Spleen (tissue), 11 donors: ENCODE measurements around the gene KCNJ6. TPM values are rescaled to one million over a fixed set of nuclear protein-coding genes. Genes with fewer than 3 reads are reported as not detected.

ENCODE experiments used
- DNase-seq: peaks from one replicate; pipeline ENCODE4 v3.0.0-alpha.2; 2020
- H3K27ac ChIP-seq, 8 donors: fragments of 200-600 bp; sonication (generic) in 7 of 8; 1 replicate in 4 of 8; 2 replicates in 4 of 8; pipeline versions ENCODE4 v1.5.0 to v1.8.0; 2016 to 2021; ENCODE audit warnings: inconsistent platforms in 4 of 8, mild to moderate bottlenecking in 4 of 8, moderate library complexity in 1 of 8
- H3K27me3 ChIP-seq, 7 donors: fragments of 200-600 bp; sonication (generic) in 6 of 7; replicated peaks in 1 of 7; 1 replicate in 4 of 7; 2 replicates in 3 of 7; pipeline versions ENCODE4 v1.5.0 to v1.8.0; 2016 to 2021; ENCODE audit warnings: inconsistent platforms in 3 of 7, mild to moderate bottlenecking in 1 of 7
- H3K36me3 ChIP-seq, 6 donors: fragments of 200-600 bp; sonication (generic) in 5 of 6; 1 replicate in 4 of 6; 2 replicates in 2 of 6; pipeline versions ENCODE4 v1.5.0 to v1.8.0; 2016 to 2021; ENCODE audit warnings: inconsistent platforms in 2 of 6
- H3K4me1 ChIP-seq, 6 donors: fragments of 200-600 bp; sonication (generic) in 5 of 6; 1 replicate in 3 of 6; 2 replicates in 3 of 6; pipeline versions ENCODE4 v1.5.0 to v1.8.0; 2016 to 2021; ENCODE audit warnings: inconsistent platforms in 3 of 6
- H3K4me3 ChIP-seq, 8 donors: fragments of 200-600 bp; sonication (generic) in 7 of 8; 1 replicate in 4 of 8; 2 replicates in 4 of 8; pipeline versions ENCODE4 v1.5.0 to v1.8.0; 2016 to 2021; ENCODE audit warnings: inconsistent platforms in 4 of 8, mild to moderate bottlenecking in 4 of 8, moderate library complexity in 2 of 8
- H3K9me3 ChIP-seq, 8 donors: fragments of 200-600 bp; sonication (generic) in 7 of 8; 1 replicate in 4 of 8; 2 replicates in 4 of 8; pipeline versions ENCODE4 v1.5.0 to v1.8.0; 2016 to 2021; ENCODE audit warnings: inconsistent platforms in 4 of 8
- POLR2A ChIP-seq, 3 donors: fragments of 450-650 bp; IDR thresholded peaks; one replicate each; pipeline ENCODE4 v1.5.1; 2017; ENCODE audit warnings: antibody characterized with exemption in 3 of 3, mild to moderate bottlenecking in 1 of 3
- POLR2AphosphoS5 ChIP-seq, 3 donors: sonication (generic); formaldehyde crosslinking; IDR thresholded peaks; one replicate each; pipeline ENCODE4 v1.5.1; 2017; ENCODE audit warnings: antibody characterized with exemption in 3 of 3
- WGBS, 5 donors: extraction: QIAGEN DNeasy Blood & Tissue Kit in 3 of 5; methylation state at CpG; one replicate each; pipeline versions ENCODE4 v1.1.5 to v1.1.7; 2013 to 2018; 5-methylcytosine and 5-hydroxymethylcytosine counted together
- intact Hi-C: fragments of 100-400 bp; cut with DNase I; formaldehyde crosslinking; loops from one replicate; pipeline ENCODE4 v1.15.0; 2023; ENCODE audit warnings: low total_unique reads
- polyA plus RNA-seq, 3 donors: library from polyadenylated mRNA; stranded (reverse); fragments of 200-250 nt; gene quantifications; one replicate each; pipeline ENCODE4 v1.2.1, GENCODE V29; 2013
- total RNA-seq, 7 donors: library from RNA; depleted of rRNA in 3 of 7; stranded (reverse); fragments of >200 nt in 3 of 7; fragmentation: NEBNext Ultra II Directional in 4 of 7; extraction: Animal tissue kit (Norgen Biotek cat#: 25700) in 4 of 7; gene quantifications; one replicate each; pipeline versions ENCODE4 v1.1.0 to v1.2.1, GENCODE V29; 2016 to 2021
- TF ChIP-seq, protein P1 (sequence below), 11 experiments: fragments of 200-600 bp in 7 of 11; fragments of 450-650 bp in 4 of 11; sonication (generic) in 4 of 11; IDR thresholded peaks in 8 of 11; conservative IDR thresholded peaks in 3 of 11; 1 replicate in 7 of 11; 2 replicates in 4 of 11; pipeline versions ENCODE4 v1.4.0 to v1.8.0; 2016 to 2021; ENCODE audit warnings: antibody characterized with exemption in 11 of 11, inconsistent platforms in 4 of 11, mild to moderate bottlenecking in 1 of 11
- donor health status: healthy with polysubstance abuse.
- donor health status: DM: no; HTN: no; CAD: no; lungs with moderate emphysema.
- donor health status: DM: no; HTN: no; CAD: no.
- donor health status: Bipolar disorder and iron deficiency.
- donor health status: healthy.
- donor health status: DM: no; HTN: no; CAD: no.
- donor health status: DM: yes; HTN: yes; CAD: no.

KCNJ6 gene
- total and polyA plus RNA-seq, 10 donors: under 0.01 to 0.36 (median 0.10) TPM; not detected in 6

DNA sequence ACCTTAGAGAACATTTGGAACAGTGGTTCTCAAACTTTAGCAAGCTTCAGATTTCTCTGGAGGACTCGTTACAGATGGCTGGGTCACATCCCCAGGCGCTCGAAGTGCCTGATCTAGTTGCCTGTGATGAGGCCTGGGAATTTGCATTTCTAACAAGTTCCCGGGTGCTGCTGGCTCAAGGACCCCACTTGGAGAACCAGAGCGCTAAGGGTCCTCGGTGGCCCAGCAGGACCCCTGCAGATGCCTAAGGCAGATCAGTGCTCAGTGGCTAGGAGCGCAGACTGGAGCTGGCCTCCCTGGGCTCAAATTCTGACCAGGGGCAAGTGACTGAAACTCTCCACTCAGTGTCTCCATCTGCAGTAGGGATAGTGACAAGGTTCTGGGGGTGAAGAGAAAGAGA is 341.5 kb downstream of the KCNJ6 start:
- Histone ChIP-seq H3K27me3 (no peaks in the 10 kb centered on the region), H3K27ac (no peak overlapping the region), H3K4me1 (no peaks in the 10 kb centered on the region), H3K9me3 (peaks cover 0 to 24% (median 20%) of the 10 kb centered on the region in 8 donors), H3K4me3 (no peak overlapping the region), H3K36me3 (no peaks in the 10 kb centered on the region)
- TF ChIP-seq POLR2A (IDR thresholded peaks at IDR 0.05) (no peak), POLR2AphosphoS5 (IDR thresholded peaks at IDR 0.05) (no peak)
- TF ChIP-seq, protein P1, sequence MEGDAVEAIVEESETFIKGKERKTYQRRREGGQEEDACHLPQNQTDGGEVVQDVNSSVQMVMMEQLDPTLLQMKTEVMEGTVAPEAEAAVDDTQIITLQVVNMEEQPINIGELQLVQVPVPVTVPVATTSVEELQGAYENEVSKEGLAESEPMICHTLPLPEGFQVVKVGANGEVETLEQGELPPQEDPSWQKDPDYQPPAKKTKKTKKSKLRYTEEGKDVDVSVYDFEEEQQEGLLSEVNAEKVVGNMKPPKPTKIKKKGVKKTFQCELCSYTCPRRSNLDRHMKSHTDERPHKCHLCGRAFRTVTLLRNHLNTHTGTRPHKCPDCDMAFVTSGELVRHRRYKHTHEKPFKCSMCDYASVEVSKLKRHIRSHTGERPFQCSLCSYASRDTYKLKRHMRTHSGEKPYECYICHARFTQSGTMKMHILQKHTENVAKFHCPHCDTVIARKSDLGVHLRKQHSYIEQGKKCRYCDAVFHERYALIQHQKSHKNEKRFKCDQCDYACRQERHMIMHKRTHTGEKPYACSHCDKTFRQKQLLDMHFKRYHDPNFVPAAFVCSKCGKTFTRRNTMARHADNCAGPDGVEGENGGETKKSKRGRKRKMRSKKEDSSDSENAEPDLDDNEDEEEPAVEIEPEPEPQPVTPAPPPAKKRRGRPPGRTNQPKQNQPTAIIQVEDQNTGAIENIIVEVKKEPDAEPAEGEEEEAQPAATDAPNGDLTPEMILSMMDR (IDR thresholded peaks at IDR 0.05 in 8 of 11, conservative IDR thresholded peaks at IDR 0.05 in 3 of 11): no peak
- 86 to 96% (median 91%) methylated on average over 7 of the region's 7 CpGs for WGBS, 5 donors
- intact Hi-C loops: no loop called here
- no peak for DNase-seq

DNA sequence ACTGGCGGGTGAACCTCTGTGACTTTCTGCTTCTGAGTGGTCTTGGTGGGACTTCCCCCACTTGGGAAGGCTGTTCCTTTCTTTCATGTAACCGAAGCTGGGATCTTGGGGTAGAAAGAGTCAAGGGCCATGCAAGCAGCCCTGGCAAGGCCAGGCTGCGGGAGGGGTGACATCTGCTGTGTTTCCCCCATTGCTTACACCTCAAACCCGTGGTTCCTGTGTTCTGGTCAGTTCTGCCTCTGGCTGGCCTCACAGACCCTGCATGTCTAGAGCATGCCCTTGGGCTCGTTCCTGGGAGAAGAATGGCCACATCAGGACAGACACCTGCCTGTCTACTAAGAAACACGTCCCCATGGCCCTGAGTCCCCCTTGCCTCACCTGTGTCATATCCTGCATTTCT is 341.9 kb downstream of the KCNJ6 start:
- TF ChIP-seq POLR2AphosphoS5 (IDR thresholded peaks at IDR 0.05): no peak
- TF ChIP-seq, protein P1 (IDR thresholded peaks at IDR 0.05 in 8 of 11, conservative IDR thresholded peaks at IDR 0.05 in 3 of 11): no peak
- no peak for TF ChIP-seq POLR2A (IDR thresholded peaks at IDR 0.05)
- DNase-seq: no peak
- Histone ChIP-seq H3K4me3 (no peak overlapping the region), H3K4me1 (no peaks in the 10 kb centered on the region), H3K27me3 (no peaks in the 10 kb centered on the region), H3K9me3 (peaks cover 0 to 21% (median 16%) of the 10 kb centered on the region in 8 donors), H3K27ac (no peak overlapping the region), H3K36me3 (no peaks in the 10 kb centered on the region)
- 80 to 86% (median 83%) methylated on average over 6 of the region's 6 CpGs for WGBS, 5 donors
- intact Hi-C loops: no loop called here

DNA sequence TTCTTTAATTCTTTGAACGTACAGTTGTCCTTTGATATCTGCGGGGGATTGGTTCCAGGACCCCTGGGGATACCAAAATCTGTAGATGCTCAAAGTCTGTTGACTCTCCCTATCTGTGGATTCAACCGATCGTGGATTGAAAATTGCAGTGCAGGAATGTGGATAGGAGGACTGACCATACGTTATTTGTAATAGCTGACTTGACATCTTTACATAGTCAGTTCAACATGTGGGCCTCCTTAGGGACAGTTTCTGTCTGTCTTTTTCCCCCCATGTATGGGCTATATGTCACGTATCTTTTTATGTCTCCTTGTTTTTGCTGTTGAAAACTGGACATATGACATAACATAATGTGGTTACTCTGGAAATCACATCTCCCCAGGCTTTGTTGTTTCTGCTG is 344.8 kb downstream of the KCNJ6 start:
- Histone ChIP-seq H3K9me3 (no peaks in the 10 kb centered on the region), H3K36me3 (no peaks in the 10 kb centered on the region), H3K27me3 (no peaks in the 10 kb centered on the region), H3K27ac (no peak overlapping the region), H3K4me3 (no peak overlapping the region), H3K4me1 (no peaks in the 10 kb centered on the region)
- WGBS, 5 donors: 85 to 92% (median 90%) methylated on average over 6 of the region's 6 CpGs
- DNase-seq: no peak
- intact Hi-C loops: no loop called here
- TF ChIP-seq POLR2AphosphoS5 (IDR thresholded peaks at IDR 0.05) (no peak), POLR2A (IDR thresholded peaks at IDR 0.05) (no peak)
- TF ChIP-seq, protein P1 (IDR thresholded peaks at IDR 0.05 in 8 of 11, conservative IDR thresholded peaks at IDR 0.05 in 3 of 11): no peak

DNA sequence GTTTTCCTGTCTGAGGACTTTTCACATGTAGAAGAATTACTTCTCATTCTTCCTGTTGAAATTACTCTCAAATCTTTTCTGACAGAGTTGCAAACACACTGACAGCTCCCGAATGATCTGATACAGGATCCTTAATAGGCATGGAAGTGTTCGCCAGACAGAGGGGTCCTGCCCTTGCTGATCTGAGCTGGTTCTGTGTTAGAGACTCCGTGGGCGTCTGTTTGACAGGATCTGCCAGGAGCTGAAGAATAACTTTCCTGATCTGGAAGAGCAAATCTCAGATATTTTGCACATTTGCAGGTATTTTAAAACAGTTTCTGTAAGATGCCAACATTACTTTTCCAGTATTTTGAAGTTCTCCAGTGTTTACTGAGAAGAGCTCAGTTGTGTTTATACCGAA is 347.3 kb downstream of the KCNJ6 start:
- intact Hi-C loops: loop anchor here (10.0 kb wide), 1 partner anchor 304 kb away; the partner anchor contains the start of gene VPS26C
- no peak overlapping the region for H3K4me3 ChIP-seq
- no peak overlapping the region for H3K27ac ChIP-seq
- peaks cover 0 to 20% (median 9%) of the 10 kb centered on the region in 6 donors for H3K4me1 ChIP-seq
- no peaks in the 10 kb centered on the region for H3K9me3 ChIP-seq
- no peaks in the 10 kb centered on the region for H3K36me3 ChIP-seq
- no peak for DNase-seq
- TF ChIP-seq POLR2AphosphoS5 (IDR thresholded peaks at IDR 0.05): no peak
- 77 to 89% (median 83%) methylated on average over 5 of the region's 5 CpGs for WGBS, 5 donors
- no peaks in the 10 kb centered on the region for H3K27me3 ChIP-seq

DNA sequence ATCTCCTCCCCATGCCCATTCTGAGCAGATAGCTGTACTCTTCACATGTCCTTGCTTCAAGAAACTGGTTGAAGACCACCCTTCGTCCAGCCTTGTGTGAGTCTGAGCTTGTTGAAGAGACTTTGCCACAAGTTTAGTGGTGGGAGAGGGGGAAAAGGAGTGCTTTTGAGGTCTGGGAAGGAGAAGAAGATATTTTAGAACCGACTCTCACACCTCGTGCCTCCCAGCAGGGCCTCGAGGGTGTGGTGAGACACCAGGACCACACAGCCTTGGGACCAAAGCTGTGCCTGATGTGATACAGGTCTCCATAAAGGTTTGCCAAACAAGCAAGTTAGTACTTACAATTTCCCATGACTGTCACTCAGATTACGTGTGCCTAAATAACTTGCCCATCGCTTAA is 347.8 kb downstream of the KCNJ6 start:
- 76 to 86% (median 84%) methylated on average over 6 of the region's 6 CpGs for WGBS, 5 donors
- no peak overlapping the region for H3K27ac ChIP-seq
- TF ChIP-seq, protein P1 (IDR thresholded peaks at IDR 0.05 in 8 of 11, conservative IDR thresholded peaks at IDR 0.05 in 3 of 11): no peak
- no peak for TF ChIP-seq POLR2A (IDR thresholded peaks at IDR 0.05)
- TF ChIP-seq POLR2AphosphoS5 (IDR thresholded peaks at IDR 0.05): no peak
- DNase-seq: no peak
- no peaks in the 10 kb centered on the region for H3K36me3 ChIP-seq
- H3K4me1 ChIP-seq: peaks cover 0 to 21% (median 10%) of the 10 kb centered on the region in 6 donors
- intact Hi-C loops: loop anchor here (10.0 kb wide), 1 partner anchor 304 kb away; the partner anchor contains the start of gene VPS26C
- H3K4me3 ChIP-seq: no peak overlapping the region
- H3K9me3 ChIP-seq: no peaks in the 10 kb centered on the region
- no peaks in the 10 kb centered on the region for H3K27me3 ChIP-seq
